ELR (cell line): ENCODE data around the gene LDB2.
"Not testable (repeated sequence)": the region's sequence is repeated elsewhere in the genome, so short reads cannot be mapped to it uniquely, and the experiment has no call there.

Source experiments
- DNase-seq: peaks from one replicate; pipeline ENCODE4 v3.0.0-alpha.2; 2015; ENCODE audit warnings: low read depth

LDB2 gene

DNA sequence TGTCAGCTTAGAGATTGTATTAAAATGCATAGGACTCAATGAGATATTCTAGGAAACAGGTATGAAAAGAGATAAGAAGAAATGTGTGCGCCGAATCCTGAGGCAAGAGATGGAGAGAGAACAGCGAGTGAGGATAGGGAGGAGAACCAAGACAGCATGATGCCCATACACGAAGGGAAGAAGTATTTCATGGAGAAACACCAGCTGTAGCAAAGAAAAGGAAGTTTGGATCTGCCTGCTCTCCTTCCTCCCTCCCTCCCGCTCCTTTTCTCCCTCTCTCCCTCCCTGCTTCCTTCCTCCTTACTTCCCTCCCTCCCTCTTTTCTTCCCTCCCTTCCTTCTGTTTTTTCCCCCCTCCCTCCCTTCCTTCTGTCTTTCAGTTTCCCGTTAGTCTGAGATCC, 353.6 kb downstream of the LDB2 start:
- DNase-seq: no peak

DNA sequence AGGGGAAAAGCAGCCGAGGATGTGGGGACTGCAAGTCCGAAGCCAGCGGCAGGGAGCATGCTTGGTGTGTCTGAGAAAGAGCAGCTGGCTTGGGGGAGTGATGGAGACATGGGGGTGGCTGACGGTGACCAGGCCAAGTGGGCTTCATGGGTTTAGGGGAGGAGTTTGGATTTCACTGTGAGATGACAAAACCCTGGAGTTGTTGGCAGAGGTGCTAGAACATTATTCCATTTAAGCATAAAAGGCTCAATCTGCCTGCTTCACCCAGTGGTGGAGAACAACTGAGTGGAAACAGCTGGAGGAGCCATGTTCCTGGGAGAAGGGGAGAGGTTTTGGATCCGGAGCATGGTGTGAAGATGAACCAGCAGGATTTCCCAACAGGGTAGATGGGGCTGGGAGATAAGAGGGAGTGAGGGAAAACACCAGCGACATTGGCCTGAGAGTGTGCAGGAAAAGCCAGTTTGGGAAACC, 354.2 kb downstream of the LDB2 start:
- DNase-seq: no peak

DNA sequence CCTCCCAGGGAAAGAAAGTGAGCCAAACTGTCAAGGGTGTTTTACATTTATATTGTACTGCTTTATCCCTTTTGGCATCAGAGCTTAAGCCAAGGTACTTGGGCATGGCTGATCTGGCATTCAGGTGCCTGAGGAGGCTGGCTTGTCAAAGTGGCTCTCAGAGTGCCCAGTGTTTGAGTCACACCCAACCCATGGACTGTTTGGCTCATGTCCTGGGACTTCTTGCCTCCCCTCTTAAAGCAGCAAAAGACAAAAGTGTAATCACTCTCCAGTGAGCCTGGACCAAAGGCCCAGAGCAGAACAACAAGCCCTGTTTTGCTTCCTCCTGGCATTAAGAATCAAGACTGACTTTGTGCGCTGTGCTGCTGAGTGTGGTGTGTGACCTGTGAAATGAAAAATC, 360.5 kb downstream of the LDB2 start:
- DNase-seq: no peak

DNA sequence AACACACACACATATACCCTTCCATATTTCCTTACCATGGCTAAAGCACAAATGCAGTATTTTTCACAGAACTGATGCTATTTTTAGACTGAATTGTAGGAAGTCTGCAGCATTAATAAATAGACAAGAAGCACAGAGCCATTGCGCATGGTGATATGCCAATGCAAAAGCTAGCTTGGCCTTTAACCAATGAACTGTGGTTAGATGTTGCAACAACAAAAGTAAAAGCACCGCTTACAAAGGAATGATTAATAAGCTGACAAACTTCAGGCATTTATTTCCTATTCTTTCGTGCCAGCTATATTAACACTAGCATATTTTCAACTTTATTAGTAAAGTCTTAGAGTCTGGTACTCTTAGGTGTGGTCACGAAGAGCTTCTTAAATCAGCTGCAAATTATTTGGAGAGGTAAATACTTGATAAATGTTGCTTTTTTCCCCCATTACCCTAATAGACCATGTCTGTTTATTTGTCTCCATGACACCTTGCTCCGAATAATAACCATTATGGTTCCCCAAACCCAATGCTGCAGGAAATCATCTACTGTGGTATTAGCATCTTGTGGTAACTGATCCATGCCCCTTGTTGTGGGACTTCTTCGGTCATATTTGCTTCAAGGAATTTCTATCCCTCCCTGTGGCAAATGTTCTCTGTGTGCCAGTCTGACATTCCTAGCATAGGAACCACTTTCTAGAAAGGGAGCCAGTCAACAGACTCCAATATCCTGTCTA, 366.0 kb downstream of the LDB2 start:
- peak; percentile 67 for DNase-seq

DNA sequence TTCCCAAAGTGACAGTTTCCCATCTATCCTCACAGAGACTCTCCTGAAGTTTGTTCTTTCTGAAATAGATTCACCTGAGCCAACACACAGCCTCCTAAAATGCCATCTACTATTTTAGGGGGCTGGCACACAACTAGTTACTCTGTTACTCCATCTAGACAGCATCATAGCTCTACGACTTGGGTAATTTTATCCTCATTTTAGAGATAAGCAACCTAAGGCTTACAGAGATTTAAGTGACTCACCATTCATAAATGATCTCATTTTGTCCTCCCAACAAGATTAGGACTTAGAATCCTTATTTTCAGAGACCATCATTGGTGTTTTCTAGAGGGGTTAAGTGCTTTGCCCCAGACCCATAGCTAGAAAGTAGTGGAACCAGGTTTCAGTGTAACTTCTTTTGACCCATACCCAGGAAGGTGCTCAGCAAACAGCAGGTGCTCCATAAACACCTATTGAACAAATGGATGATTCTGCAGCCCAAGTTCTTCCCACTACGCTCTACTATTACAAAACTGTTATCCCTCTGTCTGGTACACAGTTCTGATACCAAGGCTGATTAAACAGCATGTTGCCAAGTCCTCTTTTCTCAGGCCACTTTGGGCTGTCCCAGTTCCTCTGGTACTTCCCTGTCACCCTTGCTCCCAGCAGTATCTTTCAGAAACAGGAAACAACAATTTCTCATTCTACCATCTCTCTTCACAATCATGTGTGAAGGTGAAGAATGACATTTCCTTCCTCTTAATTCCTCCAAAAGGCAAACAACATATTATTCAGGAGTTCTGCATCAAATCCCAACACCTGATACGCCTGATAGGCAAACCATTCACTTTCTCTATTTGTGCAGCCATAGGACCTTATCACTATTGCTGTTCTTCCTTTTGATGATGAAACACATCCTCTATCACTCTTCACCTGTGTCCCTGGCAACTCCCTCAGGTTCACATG, 367.5 kb downstream of the LDB2 start:
- DNase-seq: peak; percentile 4

DNA sequence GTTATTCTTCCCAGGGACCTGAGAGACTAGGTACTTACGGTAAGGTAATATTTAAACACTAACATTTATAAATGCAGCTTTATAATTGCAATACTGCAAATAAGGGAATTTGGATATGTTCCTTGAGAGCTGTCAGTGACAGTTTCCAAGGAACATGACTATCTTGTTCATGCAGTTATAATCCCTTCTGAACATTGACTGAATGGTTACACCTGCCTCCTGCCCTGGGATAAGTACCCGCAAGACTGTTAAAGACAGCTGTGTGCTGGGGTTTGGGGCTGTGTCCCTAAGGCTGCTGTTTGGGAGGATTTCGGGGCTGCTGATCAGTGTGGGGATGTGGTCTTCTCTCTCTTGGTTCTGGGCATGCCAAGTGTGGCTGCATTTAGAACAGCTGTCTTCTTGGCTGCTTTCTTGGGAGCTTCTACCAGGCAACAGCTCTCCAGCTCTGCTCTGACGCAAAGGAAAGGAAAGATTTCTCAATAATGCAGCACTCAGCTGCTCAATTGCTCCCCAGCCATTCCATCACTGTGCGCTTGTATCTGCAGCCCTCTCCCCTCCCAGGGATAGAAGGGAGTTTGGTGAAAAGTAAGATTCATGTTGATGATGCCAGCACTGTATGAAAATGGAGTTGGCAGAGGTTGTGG, 373.4 kb downstream of the LDB2 start:
- DNase-seq: no peak

DNA sequence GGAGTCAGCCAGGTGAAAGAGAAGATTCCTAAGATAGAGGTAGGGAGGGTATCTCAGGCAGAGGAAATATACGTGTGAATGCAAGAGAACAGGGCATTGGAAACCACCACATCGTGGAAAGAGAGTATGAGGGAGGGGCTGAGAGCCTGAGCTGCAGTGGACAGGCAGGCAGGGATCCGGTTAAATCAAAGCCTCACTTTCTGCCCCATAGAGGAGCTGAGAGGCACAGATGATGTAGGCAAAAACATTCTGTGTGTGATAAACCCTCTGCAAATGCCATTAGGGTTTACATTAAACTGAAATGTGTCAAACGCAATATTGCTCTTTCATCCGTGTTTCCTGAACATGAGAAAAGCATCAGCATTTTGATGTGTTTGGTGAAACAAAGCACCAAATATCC, 374.0 kb downstream of the LDB2 start:
- DNase-seq: no peak

DNA sequence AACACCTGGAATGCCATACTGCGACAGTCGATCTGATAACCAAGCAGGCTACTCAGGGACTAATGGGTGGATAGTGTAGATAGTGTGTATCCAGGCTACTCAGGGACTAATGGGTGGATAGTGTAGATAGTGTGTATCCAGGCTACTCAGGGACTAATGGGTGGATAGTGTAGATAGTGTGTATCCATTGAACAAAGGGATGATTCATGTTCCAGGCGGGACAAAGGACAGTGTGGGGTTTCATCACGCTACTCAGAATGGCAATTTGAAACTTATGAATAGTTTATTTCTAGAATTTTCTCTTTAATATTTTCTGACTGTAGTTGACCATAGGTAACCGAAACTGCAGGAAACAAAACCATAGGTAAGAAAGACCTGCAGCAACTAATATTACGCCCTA, 374.9 kb downstream of the LDB2 start:
- not testable (repeated sequence) for DNase-seq

DNA sequence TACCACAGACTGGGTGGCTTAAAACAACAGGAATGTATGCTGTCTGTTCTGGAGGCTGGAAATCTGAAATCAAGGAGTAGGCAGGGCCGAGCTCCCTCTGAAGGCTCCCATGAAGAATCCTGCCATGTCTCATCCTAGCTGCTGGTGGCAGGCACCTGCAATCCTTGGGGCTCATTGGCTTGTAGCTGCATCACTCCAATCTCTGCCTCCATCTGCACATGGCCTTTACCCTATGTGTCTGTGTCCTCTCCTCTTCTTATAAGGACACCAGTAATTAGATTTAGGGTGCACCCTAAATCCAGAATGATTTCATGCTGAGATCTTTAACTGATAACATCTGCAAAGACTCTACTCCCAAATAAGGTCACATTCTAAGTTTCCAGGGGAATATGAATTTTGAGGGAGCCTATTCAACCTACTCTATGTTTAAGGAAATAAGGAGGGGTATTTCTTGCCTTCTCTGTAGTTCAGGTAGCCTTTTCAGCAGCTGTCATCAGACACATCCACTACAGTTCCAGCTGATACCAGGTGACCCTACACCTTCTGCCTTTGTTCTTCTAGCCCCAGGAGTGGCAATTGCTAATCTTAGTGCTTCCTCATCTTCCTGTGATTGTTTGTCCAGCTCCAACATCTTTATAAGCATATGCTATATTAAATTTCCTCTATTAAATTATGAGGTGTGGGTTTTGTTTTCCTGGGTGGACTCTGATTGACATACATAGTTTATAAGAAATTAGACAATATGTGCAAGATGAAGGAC, 377.1 kb downstream of the LDB2 start:
- no peak for DNase-seq

DNA sequence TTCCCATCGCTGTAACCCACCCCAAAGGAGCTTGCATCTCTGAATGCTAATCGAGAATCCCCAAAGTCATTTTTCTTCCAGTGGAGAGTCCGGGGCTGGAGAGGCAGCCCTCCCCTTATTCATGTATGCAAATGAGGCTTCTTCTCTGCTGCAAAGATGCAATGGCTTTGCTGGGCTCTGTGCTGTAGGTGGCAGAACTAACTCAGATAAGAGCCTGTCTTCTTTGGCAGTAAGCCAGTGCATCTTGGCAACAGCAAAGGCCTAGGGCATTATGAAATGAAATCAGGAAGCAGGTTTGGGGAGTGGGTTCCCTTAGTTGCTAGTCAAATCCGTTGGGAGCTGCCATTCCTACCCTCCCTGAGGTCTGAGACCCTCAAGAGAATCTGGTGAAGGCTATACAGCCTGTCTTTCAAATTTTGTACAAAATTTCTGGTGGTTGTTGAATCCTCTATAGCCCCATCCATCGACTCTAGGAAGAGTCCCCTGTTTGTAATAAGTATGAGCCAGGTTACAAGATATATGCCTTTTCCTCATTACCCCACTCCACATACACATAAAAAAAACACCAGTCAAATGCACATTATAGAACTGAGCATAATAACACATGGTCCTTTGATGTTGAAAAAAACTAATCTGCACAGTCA, 381.5 kb downstream of the LDB2 start:
- DNase-seq: peak; percentile 58

DNA sequence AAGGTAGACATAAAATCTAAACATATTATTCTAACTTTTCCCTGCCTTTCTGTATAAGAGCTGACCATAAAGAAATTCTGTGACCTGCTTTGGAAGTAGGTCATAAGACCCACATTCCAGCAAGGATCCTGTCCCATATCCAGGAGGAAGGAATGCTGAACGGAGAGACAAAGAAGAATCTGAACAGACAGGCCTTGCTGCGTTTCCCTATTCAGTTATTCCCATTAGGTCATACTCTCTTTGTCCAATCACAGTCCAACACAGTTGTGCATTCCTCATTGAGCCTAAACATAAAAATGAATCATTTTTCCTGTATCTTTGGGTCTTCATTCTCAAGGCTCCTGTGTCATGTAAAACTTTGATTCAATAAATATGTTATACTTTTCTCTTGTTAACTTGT, 384.6 kb downstream of the LDB2 start:
- DNase-seq: peak; percentile 11

DNA sequence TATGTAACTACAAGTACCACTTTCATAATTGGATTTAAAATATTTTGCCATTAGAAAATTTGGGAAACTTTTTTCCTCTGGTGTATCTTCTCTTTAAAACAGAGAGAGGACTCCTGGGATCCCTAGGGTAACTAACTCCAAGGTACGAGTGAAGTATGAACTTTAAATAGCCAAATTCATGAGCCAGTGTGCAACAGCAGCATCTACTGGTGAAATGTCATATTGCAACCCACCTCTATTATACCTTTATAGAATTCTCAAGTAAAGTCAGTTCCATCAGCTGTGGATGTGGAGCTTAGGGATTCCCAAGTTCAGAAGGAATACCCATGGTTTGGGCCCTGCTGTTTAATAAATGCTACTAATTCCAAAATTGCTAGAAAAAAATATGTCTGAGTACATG, 389.5 kb downstream of the LDB2 start:
- peak; percentile 9 for DNase-seq

DNA sequence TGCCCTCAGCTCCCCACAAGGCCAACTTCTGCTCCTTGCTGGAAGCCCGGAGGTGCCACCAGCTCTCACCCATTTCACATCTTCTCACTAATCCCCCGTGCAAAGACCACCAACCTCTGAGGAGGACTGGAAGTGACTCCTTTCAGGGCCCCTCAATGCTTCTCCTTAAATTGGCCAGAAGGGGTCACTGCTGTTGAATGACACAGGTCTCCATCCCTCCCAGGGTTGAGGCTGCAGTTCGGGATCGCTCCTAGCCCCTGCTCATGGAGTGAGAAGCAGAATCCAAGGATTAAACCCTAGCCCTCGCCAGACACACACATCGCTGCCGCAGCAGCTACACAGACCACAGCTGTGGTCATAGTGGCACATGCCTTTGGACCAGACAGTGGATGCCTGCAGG, 392.7 kb downstream of the LDB2 start:
- DNase-seq: peak; percentile 26

DNA sequence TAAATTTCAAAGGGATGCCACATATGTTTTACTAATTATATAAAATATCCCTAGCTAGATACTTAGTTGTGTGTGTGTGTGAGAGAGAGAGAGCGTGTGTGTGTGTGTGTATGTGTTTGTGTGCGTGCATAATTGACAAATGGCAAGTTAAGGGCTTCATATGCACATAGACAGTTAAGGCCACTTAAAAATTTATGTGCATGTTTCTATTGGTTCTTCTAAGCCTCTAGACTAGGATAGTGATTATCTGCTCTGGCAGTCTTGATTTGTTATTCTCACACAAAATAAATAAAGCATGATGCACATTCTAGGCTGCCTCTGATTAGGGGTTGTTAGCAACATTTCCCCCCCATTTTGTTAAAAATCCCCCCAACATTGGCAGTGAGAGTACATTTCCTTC, 393.2 kb downstream of the LDB2 start:
- no peak for DNase-seq

DNA sequence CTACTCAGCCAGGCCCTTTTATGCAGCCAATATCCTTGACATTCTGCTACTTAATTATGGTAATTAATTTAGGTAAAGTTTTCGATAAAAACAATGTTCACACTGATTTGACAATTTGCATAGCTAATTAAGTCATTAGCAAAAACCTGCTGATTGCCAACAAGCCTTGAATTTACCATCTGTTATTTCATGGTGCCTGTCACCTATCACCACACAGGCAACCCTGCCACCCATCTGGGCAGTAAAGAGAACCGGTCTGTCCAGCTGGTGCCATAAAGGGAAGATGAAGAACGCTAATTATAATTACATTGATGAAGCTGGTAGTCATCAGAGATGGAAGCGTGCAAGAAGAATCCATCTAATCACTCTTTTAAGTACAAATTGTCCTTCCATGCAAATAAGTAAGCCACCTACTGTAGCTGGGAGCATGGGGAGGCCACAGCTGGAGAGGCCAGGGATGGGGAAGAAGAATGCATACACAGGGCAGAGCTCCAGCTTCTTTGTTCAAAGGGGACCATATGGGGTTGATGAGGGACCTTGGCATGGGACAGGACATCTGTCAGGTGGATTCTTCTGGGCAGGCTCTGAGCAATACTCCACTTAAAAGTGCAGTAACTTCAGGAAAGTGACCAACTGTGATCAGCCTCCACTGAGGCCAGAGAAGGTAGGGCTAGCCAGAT, 394.9 kb downstream of the LDB2 start:
- no peak for DNase-seq

DNA sequence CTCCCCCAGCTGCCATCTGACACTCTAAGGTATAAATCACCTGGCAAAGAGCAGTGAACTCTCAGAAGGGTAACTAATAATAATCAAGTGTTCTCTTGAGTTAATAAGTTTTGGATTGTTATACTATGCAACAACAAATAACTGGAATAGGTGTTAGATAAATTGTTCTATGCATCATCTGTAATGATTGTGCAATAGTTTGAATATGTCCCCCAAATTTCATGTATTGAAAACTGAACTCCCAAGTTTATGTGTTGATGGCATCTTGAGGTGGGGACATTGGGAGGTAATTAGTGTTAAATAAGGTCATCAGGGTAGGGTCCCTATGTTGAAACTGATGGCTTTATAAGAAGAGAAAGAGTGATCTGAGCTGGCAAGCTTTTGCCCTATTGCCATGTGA, 399.5 kb downstream of the LDB2 start:
- no peak for DNase-seq

DNA sequence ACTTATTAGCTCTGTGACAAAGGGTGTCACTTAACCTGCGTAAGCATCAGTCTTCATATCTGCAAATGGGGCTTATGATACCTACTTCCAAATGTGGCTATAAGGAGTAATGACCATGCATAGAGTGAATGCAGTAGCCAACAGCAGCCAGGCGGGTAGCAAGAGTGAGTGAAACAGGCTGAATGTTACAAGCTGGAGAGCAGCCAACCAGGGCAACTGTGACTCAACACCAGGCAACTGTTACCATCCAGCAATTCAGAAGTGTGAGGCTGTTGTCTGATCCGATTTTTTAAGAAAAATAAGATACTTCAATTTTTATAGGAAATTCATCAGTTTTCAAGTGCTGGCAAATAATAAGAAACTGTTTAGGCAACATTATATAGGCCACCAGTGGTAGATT, 401.9 kb downstream of the LDB2 start:
- DNase-seq: peak; percentile 49

DNA sequence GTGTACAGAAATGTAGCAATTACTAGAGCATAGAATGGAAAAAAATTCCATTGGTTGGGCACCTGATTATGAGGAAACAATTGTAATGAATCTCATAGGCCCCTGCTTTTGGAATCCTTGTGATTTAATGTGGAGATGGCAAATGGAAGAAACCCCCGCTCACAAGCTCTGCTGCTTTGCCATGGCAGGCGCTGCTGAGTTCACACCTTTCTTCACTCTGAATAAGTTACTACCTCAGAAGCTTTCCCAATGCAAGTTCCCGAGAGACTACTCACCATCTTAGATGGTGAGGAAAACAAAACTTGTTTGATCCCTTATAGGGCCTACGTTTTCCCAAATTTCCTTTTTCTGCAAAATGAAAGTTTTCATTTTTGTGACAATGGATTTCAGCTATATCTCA, 405.6 kb downstream of the LDB2 start:
- no peak for DNase-seq

DNA sequence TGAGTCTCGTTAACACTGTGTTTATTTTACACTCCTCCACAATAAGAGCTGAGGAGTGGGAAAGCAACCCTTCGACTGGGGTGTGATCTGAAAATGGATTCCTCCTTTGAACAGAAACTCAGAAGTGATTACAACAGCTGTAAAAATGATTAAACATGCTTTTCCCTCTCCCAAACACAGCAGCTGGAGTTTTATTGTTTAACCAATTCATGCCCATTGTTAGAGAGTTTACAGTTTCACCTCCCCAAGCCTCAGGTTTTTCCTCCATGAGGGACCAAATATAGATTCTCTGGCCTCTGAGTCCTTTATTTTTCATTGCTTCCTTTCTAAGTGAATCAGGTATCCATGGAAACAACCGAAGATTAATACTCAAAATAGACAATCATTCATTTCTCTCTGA, 409.2 kb downstream of the LDB2 start:
- no peak for DNase-seq

DNA sequence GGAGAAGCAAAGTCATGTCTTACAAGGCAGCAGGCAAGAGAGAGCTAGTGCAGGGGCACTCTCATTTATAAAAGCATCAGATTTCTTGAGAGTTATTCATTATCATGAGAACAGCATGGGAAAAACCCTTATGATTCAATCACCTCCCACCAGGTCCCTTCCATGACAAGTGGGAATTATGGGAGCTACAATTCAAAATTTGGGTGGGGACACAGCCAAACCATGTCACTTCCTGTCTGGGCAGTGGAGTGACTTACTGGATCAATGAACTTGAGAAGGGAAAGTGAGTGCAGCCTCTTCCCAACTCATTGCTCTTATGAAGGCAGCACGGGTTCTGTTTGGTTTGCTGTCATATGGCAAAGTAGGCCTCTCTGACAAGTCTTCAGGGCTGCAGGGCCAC, 410.4 kb downstream of the LDB2 start:
- no peak for DNase-seq

DNA sequence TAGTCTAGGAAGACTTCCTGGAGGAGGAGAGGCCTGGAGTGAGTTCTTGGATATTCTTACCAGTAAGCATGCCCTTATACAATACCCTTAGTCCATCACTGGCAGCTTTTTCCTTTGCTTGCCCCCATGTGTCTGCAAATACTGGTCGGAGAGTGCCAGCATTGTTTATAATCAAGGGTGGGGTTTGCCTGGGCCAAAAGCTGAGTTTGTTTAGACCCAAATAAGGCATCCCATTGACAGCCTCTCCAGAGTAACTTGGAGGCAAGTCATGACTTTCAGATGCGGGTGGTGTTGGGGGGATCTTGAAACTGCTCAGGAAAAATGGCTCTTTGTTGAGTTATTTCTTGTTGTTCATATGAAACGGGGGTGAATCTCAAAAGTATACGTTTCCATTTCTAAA, 413.7 kb downstream of the LDB2 start:
- DNase-seq: no peak
